ENCODE data around the gene KCNMB2.

DNA sequence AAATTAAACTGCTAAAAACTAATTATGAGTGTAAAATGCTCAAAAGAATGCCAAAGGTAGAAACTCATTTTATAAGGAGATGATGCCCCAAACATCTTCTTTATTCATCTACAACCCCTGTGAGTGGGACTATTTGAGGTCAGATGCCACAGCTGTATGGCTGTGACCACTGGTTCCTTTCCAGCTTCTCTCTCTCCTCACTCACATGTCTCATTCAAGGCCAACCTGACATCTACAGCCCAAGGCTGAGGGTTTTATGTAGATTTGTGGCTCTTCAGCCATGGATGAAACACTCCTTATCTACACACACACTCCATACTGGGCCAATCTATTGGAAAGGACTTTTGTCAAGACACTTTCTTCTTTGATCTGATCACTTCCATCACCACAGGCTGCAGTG is 231.3 kb downstream of the KCNMB2 start:
- TF ChIP-seq, protein P1, sequence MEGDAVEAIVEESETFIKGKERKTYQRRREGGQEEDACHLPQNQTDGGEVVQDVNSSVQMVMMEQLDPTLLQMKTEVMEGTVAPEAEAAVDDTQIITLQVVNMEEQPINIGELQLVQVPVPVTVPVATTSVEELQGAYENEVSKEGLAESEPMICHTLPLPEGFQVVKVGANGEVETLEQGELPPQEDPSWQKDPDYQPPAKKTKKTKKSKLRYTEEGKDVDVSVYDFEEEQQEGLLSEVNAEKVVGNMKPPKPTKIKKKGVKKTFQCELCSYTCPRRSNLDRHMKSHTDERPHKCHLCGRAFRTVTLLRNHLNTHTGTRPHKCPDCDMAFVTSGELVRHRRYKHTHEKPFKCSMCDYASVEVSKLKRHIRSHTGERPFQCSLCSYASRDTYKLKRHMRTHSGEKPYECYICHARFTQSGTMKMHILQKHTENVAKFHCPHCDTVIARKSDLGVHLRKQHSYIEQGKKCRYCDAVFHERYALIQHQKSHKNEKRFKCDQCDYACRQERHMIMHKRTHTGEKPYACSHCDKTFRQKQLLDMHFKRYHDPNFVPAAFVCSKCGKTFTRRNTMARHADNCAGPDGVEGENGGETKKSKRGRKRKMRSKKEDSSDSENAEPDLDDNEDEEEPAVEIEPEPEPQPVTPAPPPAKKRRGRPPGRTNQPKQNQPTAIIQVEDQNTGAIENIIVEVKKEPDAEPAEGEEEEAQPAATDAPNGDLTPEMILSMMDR (IDR thresholded peaks at IDR 0.05): no peak
- no peak for TF ChIP-seq POLR2A (IDR thresholded peaks at IDR 0.05)
